Psoas muscle (tissue), 8 donors: ENCODE results near the gene CACNB2. TPM values are rescaled to one million over a fixed set of nuclear protein-coding genes. Genes with fewer than 3 reads are reported as not detected.

Source experiments
- ATAC-seq, 4 donors: fragments of 200-7000 bp; cut with Tn5 transposase; one replicate each; pipeline ENCODE4 v1.9.1; 2020; ENCODE audit warnings: moderate library complexity in 3 of 4, mild to moderate bottlenecking in 2 of 4
- DNase-seq, 2 donors: peaks; one replicate each; pipeline ENCODE4 v3.0.0-alpha.2; 2020
- H3K27ac ChIP-seq: fragments of 200-600 bp; one replicate; pipeline ENCODE4 v1.8.0; 2022
- H3K27me3 ChIP-seq, 3 donors: fragments of 200-600 bp in 1 of 3; one replicate each; pipeline versions ENCODE4 v1.6.1 to v1.8.0; 2013 to 2022; ENCODE audit warnings: low read length in 2 of 3, mild to moderate bottlenecking in 2 of 3, moderate library complexity in 1 of 3; ENCODE audit not compliant: insufficient read depth in 3 of 3
- H3K36me3 ChIP-seq, 2 donors: fragments of 200-600 bp in 1 of 2; one replicate each; pipeline versions ENCODE4 v1.6.1 to v1.8.0; 2013 to 2022; ENCODE audit warnings: low read depth in 1 of 2, mild to moderate bottlenecking in 1 of 2, moderate library complexity in 1 of 2; ENCODE audit not compliant: insufficient read depth in 1 of 2
- H3K4me1 ChIP-seq: fragments of 200-600 bp; one replicate; pipeline ENCODE4 v1.8.0; 2022
- H3K4me3 ChIP-seq: fragments of 200-600 bp; one replicate; pipeline ENCODE4 v1.8.0; 2022; ENCODE audit warnings: mild to moderate bottlenecking
- H3K9me3 ChIP-seq: fragments of 200-600 bp; one replicate; pipeline ENCODE4 v1.8.0; 2022
- WGBS, 3 donors: extraction: QIAGEN DNeasy Blood & Tissue Kit; methylation state at CpG; one replicate each; pipeline versions ENCODE4 v1.1.6 to v1.1.7; 2013; 5-methylcytosine and 5-hydroxymethylcytosine counted together
- intact Hi-C, 2 donors: fragments of 100-400 bp; cut with DNase I; formaldehyde crosslinking; loops; one replicate each; pipeline versions ENCODE4 v1.11.0 to v1.14.2; 2022
- polyA plus RNA-seq, 3 donors: library from polyadenylated mRNA; stranded (reverse); fragments of 200-250 nt; gene quantifications; one replicate each; pipeline ENCODE4 v1.2.3, GENCODE V29; 2013
- total RNA-seq, 4 donors: library from RNA; stranded (reverse); fragmentation: NEBNext Ultra II Directional in 2 of 4; extraction: Animal tissue kit (Norgen Biotek cat#: 25700) in 2 of 4; gene quantifications; one replicate each; pipeline versions ENCODE4 v1.2.1 to v1.2.4, GENCODE V29; 2021 to 2023
- TF ChIP-seq, protein P1 (sequence below): fragments of 200-600 bp; IDR thresholded peaks from one replicate; pipeline ENCODE4 v1.8.0; 2022; ENCODE audit warnings: antibody characterized with exemption
- donor health status: healthy with polysubstance abuse.
- donor health status: DM: no; HTN: no; CAD: no; lungs with moderate emphysema.
- donor health status: Bipolar disorder and iron deficiency.
- donor health status: healthy.
- donor health status: DM: yes; HTN: yes; CAD: no.
- donor health status: DM: no; HTN: no; CAD: no.
- donor health status: DM: no; HTN: no; CAD: no.
- donor health status: DM: yes; HTN: yes; CAD: no.

The CACNB2 gene
- total and polyA plus RNA-seq, 7 donors: 0.20 to 0.71 (median 0.43) TPM

DNA sequence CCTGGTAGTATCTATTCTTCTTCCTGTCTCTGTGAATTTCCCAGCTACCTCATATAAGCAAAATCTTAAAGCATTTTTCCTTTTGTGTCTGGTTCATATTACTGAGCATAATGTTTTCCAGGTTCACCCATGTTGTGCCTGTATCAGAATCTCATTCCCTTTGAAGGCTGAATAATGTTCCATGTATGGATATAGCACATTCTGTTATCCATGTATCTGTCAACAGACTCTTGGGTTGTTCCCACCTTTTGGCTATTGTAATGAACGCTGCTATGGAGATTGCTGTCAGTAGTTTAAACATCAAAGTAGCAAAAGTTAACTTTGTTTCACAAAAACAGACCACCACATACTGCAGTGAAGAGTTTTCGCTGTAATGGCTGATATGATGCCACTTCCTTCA, 411.2 kb downstream of the CACNB2 start:
- TF ChIP-seq, protein P1, sequence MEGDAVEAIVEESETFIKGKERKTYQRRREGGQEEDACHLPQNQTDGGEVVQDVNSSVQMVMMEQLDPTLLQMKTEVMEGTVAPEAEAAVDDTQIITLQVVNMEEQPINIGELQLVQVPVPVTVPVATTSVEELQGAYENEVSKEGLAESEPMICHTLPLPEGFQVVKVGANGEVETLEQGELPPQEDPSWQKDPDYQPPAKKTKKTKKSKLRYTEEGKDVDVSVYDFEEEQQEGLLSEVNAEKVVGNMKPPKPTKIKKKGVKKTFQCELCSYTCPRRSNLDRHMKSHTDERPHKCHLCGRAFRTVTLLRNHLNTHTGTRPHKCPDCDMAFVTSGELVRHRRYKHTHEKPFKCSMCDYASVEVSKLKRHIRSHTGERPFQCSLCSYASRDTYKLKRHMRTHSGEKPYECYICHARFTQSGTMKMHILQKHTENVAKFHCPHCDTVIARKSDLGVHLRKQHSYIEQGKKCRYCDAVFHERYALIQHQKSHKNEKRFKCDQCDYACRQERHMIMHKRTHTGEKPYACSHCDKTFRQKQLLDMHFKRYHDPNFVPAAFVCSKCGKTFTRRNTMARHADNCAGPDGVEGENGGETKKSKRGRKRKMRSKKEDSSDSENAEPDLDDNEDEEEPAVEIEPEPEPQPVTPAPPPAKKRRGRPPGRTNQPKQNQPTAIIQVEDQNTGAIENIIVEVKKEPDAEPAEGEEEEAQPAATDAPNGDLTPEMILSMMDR: no peak
- 97 to 100% (median 98%) methylated on average over 2 of the region's 2 CpGs for WGBS, 3 donors
- ATAC-seq (no peak), DNase-seq (no peak)
- H3K27me3 ChIP-seq: no peaks in the 10 kb centered on the region
- intact Hi-C loops: no loop called here
- no peaks in the 10 kb centered on the region for H3K4me1 ChIP-seq
- no peaks in the 10 kb centered on the region for H3K9me3 ChIP-seq
- H3K4me3 ChIP-seq: no peak overlapping the region
- H3K27ac ChIP-seq: no peak overlapping the region
- peaks cover 6 to 33% of the 10 kb centered on the region in 2 donors for H3K36me3 ChIP-seq

DNA sequence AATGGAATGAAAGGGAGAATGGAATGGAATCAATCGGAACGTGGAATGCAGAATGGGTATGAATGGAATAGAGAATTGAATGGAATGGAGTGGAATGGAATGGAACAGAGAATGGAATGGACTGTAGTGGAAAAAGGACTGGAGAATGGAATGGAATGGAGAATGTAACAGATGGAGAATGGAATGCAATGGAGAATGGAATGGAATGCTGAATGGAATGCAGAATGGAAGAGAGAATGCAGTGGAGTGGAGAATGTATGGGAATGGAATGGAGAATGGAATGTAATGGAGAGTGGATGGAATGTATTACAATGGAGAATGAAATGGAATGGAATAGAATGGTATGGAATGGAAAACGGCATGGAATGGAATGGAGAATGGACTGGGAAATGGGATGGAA, 414.3 kb downstream of the CACNB2 start:
- Histone ChIP-seq H3K4me1 (no peaks in the 10 kb centered on the region), H3K27ac (no peak overlapping the region), H3K36me3 (peaks cover 0 to 17% of the 10 kb centered on the region in 2 donors), H3K4me3 (no peak overlapping the region), H3K9me3 (no peaks in the 10 kb centered on the region), H3K27me3 (no peaks in the 10 kb centered on the region)
- WGBS, 3 donors: 94 to 98% (median 97%) methylated on average over 3 of the region's 3 CpGs
- TF ChIP-seq, protein P1: no peak
- intact Hi-C loops: no loop called here
- DNase-seq (no peak), ATAC-seq (no peak)

DNA sequence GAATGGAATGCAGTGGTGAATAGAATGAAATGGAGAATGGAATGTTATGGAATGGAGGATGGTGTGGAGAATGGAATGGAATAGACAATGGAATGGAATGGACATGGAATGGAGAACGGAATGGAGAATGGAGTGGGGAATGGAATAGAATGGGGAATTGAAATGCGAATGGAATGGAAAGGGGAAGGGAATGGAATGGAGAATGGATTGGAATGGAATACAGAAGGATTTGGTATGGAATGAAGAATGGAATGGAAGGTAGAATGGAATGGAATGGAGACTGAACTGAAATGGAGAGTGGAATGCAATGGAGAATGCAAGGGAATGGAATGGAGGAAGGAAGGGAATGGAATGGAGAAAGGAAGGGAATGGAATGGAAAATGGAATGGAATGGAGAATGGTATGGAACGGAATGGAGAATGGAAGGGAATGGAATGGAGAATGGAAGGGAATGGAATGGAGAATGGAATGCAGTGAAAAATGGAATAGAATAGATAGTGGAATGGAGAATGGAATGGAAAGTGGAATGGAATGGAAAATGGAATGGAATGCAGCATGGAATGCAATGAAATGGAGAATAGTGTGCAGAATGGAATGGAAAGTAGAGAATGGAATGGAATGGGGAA, 416.4 kb downstream of the CACNB2 start:
- no peak for ATAC-seq

DNA sequence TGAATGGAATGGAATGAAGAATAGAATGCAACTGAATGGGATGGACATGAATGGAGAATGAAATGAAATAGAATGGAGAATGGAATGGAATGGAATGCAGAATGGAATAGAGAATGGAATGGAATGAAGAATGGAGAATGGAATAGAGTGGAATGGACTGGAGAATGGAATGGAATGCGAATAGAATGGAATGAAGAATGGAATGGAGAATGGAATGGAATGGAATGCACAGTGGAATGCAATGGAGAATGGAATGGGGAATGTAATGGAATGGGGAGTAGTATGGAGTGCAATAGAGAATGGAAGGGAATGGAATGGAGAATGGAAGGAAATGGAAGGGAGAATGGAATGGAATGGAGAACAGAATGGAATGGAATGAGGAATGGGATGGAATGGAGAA, 417.7 kb downstream of the CACNB2 start:
- ATAC-seq (no peak), DNase-seq (no peak)
- H3K4me3 ChIP-seq: no peak overlapping the region
- H3K27ac ChIP-seq: no peak overlapping the region
- H3K9me3 ChIP-seq: peaks cover 5% of the 10 kb centered on the region
- H3K27me3 ChIP-seq: no peaks in the 10 kb centered on the region
- no peaks in the 10 kb centered on the region for H3K36me3 ChIP-seq
- intact Hi-C loops: no loop called here
- 97 to 100% (median 99%) methylated on average over 1 of the region's 1 CpG for WGBS, 3 donors
- no peaks in the 10 kb centered on the region for H3K4me1 ChIP-seq
- TF ChIP-seq, protein P1: no peak

More for the DNA sequence above, 416.4 kb downstream of the CACNB2 start:
- H3K36me3 ChIP-seq: peaks cover 0 to 1% of the 10 kb centered on the region in 2 donors
- H3K27ac ChIP-seq: no peak overlapping the region
- H3K27me3 ChIP-seq: no peaks in the 10 kb centered on the region
- intact Hi-C loops: no loop called here
- no peaks in the 10 kb centered on the region for H3K4me1 ChIP-seq
- TF ChIP-seq, protein P1: no peak
- H3K9me3 ChIP-seq: peaks cover 5% of the 10 kb centered on the region
- DNase-seq: no peak
- H3K4me3 ChIP-seq: no peak overlapping the region
- WGBS, 3 donors: 97 to 100% (median 98%) methylated on average over 3 of the region's 3 CpGs
